Transverse colon (tissue), 4 donors: ENCODE results near the gene MTA1. TPM values are rescaled to one million over a fixed set of nuclear protein-coding genes. Genes with fewer than 3 reads are reported as not detected.

ENCODE experiments used
- DNase-seq: peaks from one replicate; pipeline ENCODE4 v3.0.0-alpha.2; 2019
- H3K27ac ChIP-seq, 4 donors: fragments of 200-600 bp; sonication (generic); 2 replicates each; pipeline ENCODE4 v1.5.1; 2016 to 2018; ENCODE audit warnings: inconsistent platforms in 4 of 4
- H3K27me3 ChIP-seq: fragments of 200-600 bp; sonication (generic); 2 replicates; pipeline ENCODE4 v1.5.1; 2017; ENCODE audit warnings: inconsistent platforms
- H3K36me3 ChIP-seq, 4 donors: fragments of 200-600 bp; sonication (generic); 2 replicates each; pipeline ENCODE4 v1.5.1; 2017 to 2019; ENCODE audit warnings: inconsistent platforms in 4 of 4
- H3K4me1 ChIP-seq, 4 donors: fragments of 200-600 bp; sonication (generic); 2 replicates each; pipeline ENCODE4 v1.5.1; 2017 to 2020; ENCODE audit warnings: inconsistent platforms in 4 of 4
- H3K4me3 ChIP-seq, 4 donors: fragments of 200-600 bp; sonication (generic); 1 replicate in 1 of 4; 2 replicates in 3 of 4; pipeline versions ENCODE4 v1.5.1 to v1.6.1; 2017 to 2019; ENCODE audit warnings: inconsistent platforms in 4 of 4
- H3K9me3 ChIP-seq, 2 donors: fragments of 200-600 bp; sonication (generic); 2 replicates each; pipeline ENCODE4 v1.5.1; 2017 to 2019; ENCODE audit warnings: inconsistent platforms in 2 of 2
- CTCF ChIP-seq, 5 experiments: fragments of 200-600 bp in 3 of 5; fragments of 450-650 bp in 2 of 5; sonication (generic) in 3 of 5; IDR thresholded peaks; 1 replicate in 2 of 5; 2 replicates in 3 of 5; pipeline ENCODE4 v1.5.1; 2016 to 2017; ENCODE audit warnings: antibody characterized with exemption in 5 of 5, inconsistent platforms in 3 of 5, mild to moderate bottlenecking in 2 of 5, moderate library complexity in 1 of 5
- EP300 ChIP-seq: sonication (generic); formaldehyde crosslinking; IDR thresholded peaks from one replicate; pipeline ENCODE4 v1.6.1; 2017; ENCODE audit warnings: antibody characterized with exemption, low read depth
- POLR2A ChIP-seq: fragments of 450-650 bp; IDR thresholded peaks from one replicate; pipeline ENCODE4 v1.6.1; 2016; ENCODE audit warnings: antibody characterized with exemption, mild to moderate bottlenecking, moderate library complexity
- POLR2AphosphoS5 ChIP-seq, 3 donors: sonication (generic); formaldehyde crosslinking; IDR thresholded peaks; one replicate each; pipeline ENCODE4 v1.6.1; 2016; ENCODE audit warnings: antibody characterized with exemption in 3 of 3
- WGBS, 2 donors: methylation state at CpG; one replicate each; pipeline ENCODE4 v1.1.5; 2018; ENCODE audit warnings: low coverage in 1 of 2; 5-methylcytosine and 5-hydroxymethylcytosine counted together
- in situ Hi-C, 4 donors: fragments of 200-750 bp; cut with MboI; loops; one replicate each; pipeline versions ENCODE4 v1.15.0 to v1.15.1; 2017; ENCODE audit warnings: low sequenced_read_pairs in 3 of 4, low pct_ligation_motif_present in 1 of 4, low pct_unique_long_range_greater_than_20kb in 1 of 4
- intact Hi-C: fragments of 100-400 bp; cut with DNase I; formaldehyde crosslinking; loops from one replicate; pipeline ENCODE4 v1.15.1; 2023; ENCODE audit warnings: low total_unique reads
- total RNA-seq, 4 donors: library from RNA; depleted of rRNA; stranded (reverse); fragments of >200 nt; gene quantifications; one replicate each; pipeline ENCODE4 v1.1.0, GENCODE V29; 2016

The MTA1 gene
- total RNA-seq, 4 donors from 2014 or later = 79.4 to 293 (median 106) TPM

- H3K4me3 ChIP-seq = no peak overlapping the region
- TF ChIP-seq CTCF (IDR thresholded peaks at IDR 0.05) (no peak), POLR2A (no peak), POLR2AphosphoS5 (IDR thresholded peaks at IDR 0.05) (no peak), EP300 (no peak)
- H3K36me3 ChIP-seq = peaks cover 0 to 20% (median 7%) of the 10 kb centered on the region in 4 donors
- H3K27me3 ChIP-seq = no peaks in the 10 kb centered on the region
- no peak overlapping the region for H3K27ac ChIP-seq
- in situ Hi-C loops = no loop called here
- no peaks in the 10 kb centered on the region for H3K9me3 ChIP-seq
- 89% methylated on average over 20 of the region's 20 CpGs; no CpG with 5 or more reads in 1 of the 2 donors for WGBS, 2 donors
- no peak for DNase-seq
- intact Hi-C loops = no loop called here
- H3K4me1 ChIP-seq = peaks cover 0 to 2% (median under 1%) of the 10 kb centered on the region in 4 donors
Measured at GRCh38 chr14:105467249-105467941, 47.8 kb downstream of the MTA1 start.

- TF ChIP-seq EP300 (no peak), POLR2AphosphoS5 (IDR thresholded peaks at IDR 0.05) (no peak), CTCF (IDR thresholded peaks at IDR 0.05) (no peak), POLR2A (no peak)
- H3K4me3 ChIP-seq = no peak overlapping the region
- no peak for DNase-seq
- WGBS, 2 donors = 96% methylated on average over 22 of the region's 22 CpGs; no CpG with 5 or more reads in 1 of the 2 donors
- H3K9me3 ChIP-seq = no peaks in the 10 kb centered on the region
- no peak overlapping the region for H3K27ac ChIP-seq
- H3K4me1 ChIP-seq = peaks cover 0 to 8% (median 5%) of the 10 kb centered on the region in 4 donors
- intact Hi-C loops (no loop called here), in situ Hi-C loops (no loop called here)
- peaks cover 0 to 20% (median 7%) of the 10 kb centered on the region in 4 donors for H3K36me3 ChIP-seq
- no peaks in the 10 kb centered on the region for H3K27me3 ChIP-seq
Measured at GRCh38 chr14:105467942-105468471, 48.4 kb downstream of the MTA1 start.

GRCh38 chr14:105468621-105469241, 49.1 kb downstream of the MTA1 start:
- Histone ChIP-seq H3K36me3 (peaks cover 0 to 14% (median 4%) of the 10 kb centered on the region in 4 donors), H3K27me3 (peaks cover 5% of the 10 kb centered on the region), H3K9me3 (no peaks in the 10 kb centered on the region), H3K27ac (no peak overlapping the region), H3K4me1 (peaks cover 5 to 15% (median 12%) of the 10 kb centered on the region in 4 donors), H3K4me3 (no peak overlapping the region)
- TF ChIP-seq CTCF (IDR thresholded peaks at IDR 0.05) = no peak
- TF ChIP-seq EP300 = no peak
- TF ChIP-seq POLR2AphosphoS5 (IDR thresholded peaks at IDR 0.05) = no peak
- no peak for TF ChIP-seq POLR2A
- DNase-seq = no peak
- intact Hi-C loops (no loop called here), in situ Hi-C loops (no loop called here)
- WGBS, 2 donors = 90% methylated on average over 12 of the region's 19 CpGs; no CpG with 5 or more reads in 1 of the 2 donors
